DMS53 treated with DMSO at 0.1 percent for 48 hours (cell line): Measurements from ENCODE around the gene GPRASP3.
A peak's percentile ranks its signal among the peaks of the same experiment; 100 is the strongest.

Experiments
- DNase-seq: peaks from one replicate; lab custom pipeline; 2025; ENCODE audit not compliant: unreplicated experiment; lab: John Stamatoyannopoulos, UW

GPRASP3 gene

DNA sequence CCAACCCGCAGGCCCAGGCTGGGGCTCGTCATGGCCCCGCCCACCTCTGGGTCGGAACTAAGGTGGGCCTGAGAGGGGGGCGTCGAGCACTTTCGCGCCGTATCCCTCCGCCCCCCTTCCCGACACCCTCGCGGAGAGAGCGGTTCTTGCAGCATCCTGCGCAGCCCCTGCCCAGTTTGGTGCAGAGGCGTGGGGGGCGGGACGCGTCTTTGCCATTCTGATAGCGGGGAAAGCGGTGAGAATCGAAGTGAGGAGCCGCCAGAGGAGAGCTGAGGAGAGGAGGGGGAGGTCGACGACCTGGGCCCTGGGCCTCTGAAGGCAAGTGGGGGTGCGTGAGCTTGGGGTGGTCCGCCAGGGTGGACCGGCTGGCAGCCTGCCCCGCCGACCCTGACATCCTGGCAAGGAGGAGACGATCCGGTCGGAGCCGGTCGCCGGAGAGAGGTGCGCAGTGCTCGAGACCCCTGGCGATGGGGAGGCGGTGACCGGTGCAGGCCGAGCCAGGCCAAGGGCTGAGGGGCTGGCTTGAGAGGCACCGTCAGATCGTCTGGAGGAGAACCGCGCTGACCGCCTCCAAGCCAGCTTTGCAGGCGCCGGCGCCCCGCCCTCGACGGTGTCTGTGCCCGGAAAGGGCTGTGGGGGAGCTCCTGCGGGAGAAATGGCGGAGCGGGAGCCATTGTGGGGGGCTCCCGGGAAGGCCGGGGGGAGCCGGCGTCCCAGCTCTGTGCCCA lies 25.5 kb downstream of the GPRASP3 start:
- no peak for DNase-seq

GRCh38 chrX:102765217-102765616 lies 44.7 kb downstream of the GPRASP3 start:
- no peak for DNase-seq

- no peak for DNase-seq
Measured at GRCh38 chrX:102765809-102766208, 45.3 kb downstream of the GPRASP3 start.

DNA sequence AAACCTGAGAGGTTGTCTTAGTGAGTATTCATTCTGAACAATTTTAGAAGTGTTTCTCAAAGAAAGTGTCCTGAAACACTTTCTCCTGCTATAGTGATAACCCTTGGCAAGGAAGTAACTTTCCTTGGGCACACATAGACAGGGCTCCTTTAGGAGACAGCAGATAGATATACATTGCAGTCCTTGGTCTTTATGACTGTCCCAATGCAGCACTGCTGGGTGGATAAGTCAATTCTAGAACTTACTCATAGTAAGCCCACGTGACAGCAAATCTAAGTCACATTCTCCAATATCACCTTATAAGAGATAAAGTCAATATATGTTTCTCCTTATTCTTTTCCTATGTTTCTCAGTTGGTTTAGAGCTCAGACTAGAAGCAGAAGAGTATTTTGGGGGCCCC lies 46.7 kb downstream of the GPRASP3 start:
- DNase-seq: no peak

- DNase-seq: peak; percentile 61
Measured at GRCh38 chrX:102768987-102769761, 48.6 kb downstream of the GPRASP3 start.
